Measurements from ENCODE around the gene CXCL17. TPM values are rescaled to one million over a fixed set of nuclear protein-coding genes. Genes with fewer than 3 reads are reported as not detected.

The CXCL17 gene
- total and polyA plus RNA-seq, 2 donors (not counting 1 experiment from before 2014, with no cell fraction given): not detected

DNA sequence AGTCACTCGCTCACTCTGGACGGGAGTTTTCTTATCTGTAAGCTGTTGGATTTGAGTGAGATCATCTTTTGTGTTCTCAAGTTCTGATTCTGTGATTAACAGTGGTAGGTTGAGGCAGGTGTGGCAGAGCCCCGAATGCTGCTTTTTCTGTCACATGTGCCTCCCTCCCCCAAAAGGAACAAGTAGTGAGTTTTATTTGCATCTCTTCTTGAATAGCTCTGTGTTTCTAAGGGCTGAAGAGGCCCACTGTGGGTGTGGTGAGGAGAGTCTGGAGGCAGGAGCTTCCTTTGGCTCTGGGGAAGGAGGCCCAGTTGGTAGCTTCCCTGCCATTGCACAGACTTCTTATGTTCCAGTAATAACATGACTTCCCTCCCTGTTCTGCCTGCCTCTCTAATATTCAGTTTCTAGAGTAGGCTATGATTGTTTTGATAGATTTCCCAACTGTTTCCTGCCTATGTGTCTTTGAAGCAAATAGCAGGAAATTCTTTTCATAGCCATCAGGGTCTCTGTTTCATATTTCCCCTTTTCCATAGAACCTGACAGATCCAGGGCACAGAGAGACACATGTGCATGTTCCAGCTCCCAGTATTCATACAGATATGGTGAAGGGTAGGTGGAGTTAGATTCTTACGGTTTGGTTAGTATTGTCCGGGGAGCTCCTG, 23.9 kb upstream of the CXCL17 start:
- no peaks in the 10 kb centered on the region for H3K79me2 ChIP-seq (ENCODE audit: control insufficient read depth, insufficient read depth, low read length)
- peak overlapping the region in 1 of 5 experiments; percentile 40 for H3K4me3 ChIP-seq (ENCODE audit: control extremely low read depth in 1 of 5, extremely low read depth in 1 of 5, insufficient read depth in 1 of 5, low read depth in 2 of 5, low read length in 4 of 5)
- ChIA-PET POLR2A (interaction anchor here (0.9 to 1.3 kb wide), 4 partner anchors 16 to 62 kb away, joined by 3 to 10 read pairs (median 3); partner anchors contain the start of gene CEACAM1), CTCF (interaction anchor here (0.6 to 11.9 kb wide), 21 partner anchors 8 to 432 kb away, joined by 3 to 169 read pairs (median 6); partner anchors contain the start of gene CEACAM1)
- H3K27me3 ChIP-seq (replicated peaks in 1 of 4; ENCODE audit: control extremely low read depth in 1 of 4, control insufficient read depth in 3 of 4, insufficient read depth in 4 of 4, low read length in 3 of 4): no peaks in the 10 kb centered on the region
- peak overlapping the region; percentile 60 to 83 for H3K27ac ChIP-seq (ENCODE audit: low read length in 2 of 2)
- Mint-ChIP-seq H3K4me3 (peak overlapping the region; percentile 69), H3K9me3 (ENCODE audit: insufficient read depth) (no peaks in the 10 kb centered on the region), H3K27ac (peak overlapping the region; percentile 93), H3K27me3 (no peaks in the 10 kb centered on the region), H3K4me1 (peaks cover 62% of the 10 kb centered on the region)
- H3K9me3 ChIP-seq (ENCODE audit: control extremely low read depth in 1 of 3, control insufficient read depth in 2 of 3, insufficient read depth in 1 of 3, low read length in 2 of 3): no peaks in the 10 kb centered on the region
- ATAC-seq (ENCODE audit: low read depth) (no peak), DNase-seq (no peak)
- TF ChIP-seq CTCF (IDR thresholded peaks at IDR 0.05) (no peak), EZH2 (IDR thresholded peaks at IDR 0.05; ENCODE audit: borderline replicate concordance, insufficient read depth, low read depth, low read length, poor library complexity, severe bottlenecking) (no peak)
- intact Hi-C loops (cut with micrococcal nuclease): loop anchor here (1.0 kb wide), 1 partner anchor 31 kb away; no protein-coding TSS in a partner anchor
- peak overlapping the region; percentile 34 for H2AFZ ChIP-seq (ENCODE audit: insufficient read depth, low read depth, low read length, poor library complexity, severe bottlenecking)
- no peaks in the 10 kb centered on the region for H4K20me1 ChIP-seq (ENCODE audit: control insufficient read depth, insufficient read depth, low read length, poor library complexity, severe bottlenecking)
- H3K4me2 ChIP-seq (replicated peaks; ENCODE audit: low read depth, low read length, poor library complexity, severe bottlenecking): peak overlapping the region; percentile 47
- 78% methylated on average over 4 of the region's 5 CpGs for WGBS (ENCODE audit: insufficient coverage)
- H3K9ac ChIP-seq (ENCODE audit: low read length): peak overlapping the region; percentile 8
- H3K4me1 ChIP-seq (ENCODE audit: control insufficient read depth in 2 of 2, insufficient read depth in 2 of 2, low read length in 2 of 2): peaks cover 53 to 63% of the 10 kb centered on the region in 2 donors
- H3K36me3 ChIP-seq (replicated peaks in 1 of 2; ENCODE audit: control extremely low read depth in 1 of 2, control insufficient read depth in 1 of 2, extremely low read depth in 1 of 2, insufficient read depth in 2 of 2, low read length in 1 of 2): no peaks in the 10 kb centered on the region

DNA sequence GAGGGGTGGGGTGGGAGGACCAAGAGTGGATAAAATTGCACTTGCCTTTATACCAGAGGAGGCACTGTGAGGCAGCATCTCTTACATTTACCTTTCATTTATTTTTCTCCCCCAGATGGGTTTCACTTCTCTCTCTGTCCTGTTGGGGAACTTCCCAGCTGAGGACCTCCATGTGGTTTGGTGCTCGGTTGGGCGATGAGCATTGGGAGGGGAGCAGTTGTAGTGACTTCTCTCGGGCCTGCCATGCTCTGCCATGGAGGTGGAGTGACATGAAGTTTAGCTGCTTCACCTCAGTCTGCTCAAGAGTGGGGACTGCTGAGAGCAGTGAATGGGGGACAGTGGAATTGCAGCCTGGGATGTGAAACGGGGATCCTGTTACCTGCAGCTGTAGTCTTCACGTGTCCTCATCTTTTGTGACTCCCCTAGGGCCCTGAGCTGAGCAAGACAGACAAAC, 23.1 kb upstream of the CXCL17 start:
- Histone ChIP-seq H2AFZ (ENCODE audit: insufficient read depth, low read depth, low read length, poor library complexity, severe bottlenecking) (peak overlapping the region; percentile 34), H3K27ac (ENCODE audit: low read length in 2 of 2) (peak overlapping the region; percentile 60 to 83), H3K79me2 (ENCODE audit: control insufficient read depth, insufficient read depth, low read length) (no peaks in the 10 kb centered on the region), H3K36me3 (replicated peaks in 1 of 2; ENCODE audit: control extremely low read depth in 1 of 2, control insufficient read depth in 1 of 2, extremely low read depth in 1 of 2, insufficient read depth in 2 of 2, low read length in 1 of 2) (no peaks in the 10 kb centered on the region), H3K9me3 (ENCODE audit: control extremely low read depth in 1 of 3, control insufficient read depth in 2 of 3, insufficient read depth in 1 of 3, low read length in 2 of 3) (no peaks in the 10 kb centered on the region), H3K27me3 (replicated peaks in 1 of 4; ENCODE audit: control extremely low read depth in 1 of 4, control insufficient read depth in 3 of 4, insufficient read depth in 4 of 4, low read length in 3 of 4) (no peaks in the 10 kb centered on the region), H4K20me1 (ENCODE audit: control insufficient read depth, insufficient read depth, low read length, poor library complexity, severe bottlenecking) (no peaks in the 10 kb centered on the region), H3K9ac (ENCODE audit: low read length) (no peak overlapping the region), H3K4me2 (replicated peaks; ENCODE audit: low read depth, low read length, poor library complexity, severe bottlenecking) (peak overlapping the region; percentile 47), H3K4me3 (ENCODE audit: control extremely low read depth in 1 of 5, extremely low read depth in 1 of 5, insufficient read depth in 1 of 5, low read depth in 2 of 5, low read length in 4 of 5) (peak overlapping the region in 1 of 5 experiments; percentile 40), H3K4me1 (ENCODE audit: control insufficient read depth in 2 of 2, insufficient read depth in 2 of 2, low read length in 2 of 2) (peaks cover 53 to 63% of the 10 kb centered on the region in 2 donors)
- ATAC-seq (ENCODE audit: low read depth) (peak; percentile 91), DNase-seq (peak; percentile 90)
- peak overlapping the region; percentile 93 for H3K27ac Mint-ChIP-seq
- POLR2A ChIA-PET: interaction anchor here (0.9 to 1.3 kb wide), 4 partner anchors 17 to 63 kb away, joined by 3 to 10 read pairs (median 3); partner anchors contain the start of gene CEACAM1
- intact Hi-C loops (cut with micrococcal nuclease): loop anchor here (1.0 kb wide), 3 partner anchors 16 to 63 kb away; no protein-coding TSS in a partner anchor
- peak overlapping the region; percentile 69 for H3K4me3 Mint-ChIP-seq
- no peaks in the 10 kb centered on the region for H3K9me3 Mint-ChIP-seq (ENCODE audit: insufficient read depth)
- 4% methylated on average over 4 of the region's 5 CpGs for WGBS (ENCODE audit: insufficient coverage)
- H3K4me1 Mint-ChIP-seq: peaks cover 62% of the 10 kb centered on the region
- CTCF ChIA-PET: interaction anchor here (0.6 to 11.9 kb wide), 26 partner anchors 9 to 431 kb away, joined by 3 to 169 read pairs (median 5); partner anchors contain the start of gene CEACAM1
- TF ChIP-seq CTCF (IDR thresholded peaks at IDR 0.05) (peak; percentile 68), EZH2 (IDR thresholded peaks at IDR 0.05; ENCODE audit: borderline replicate concordance, insufficient read depth, low read depth, low read length, poor library complexity, severe bottlenecking) (no peak)
- H3K27me3 Mint-ChIP-seq: no peaks in the 10 kb centered on the region
